NCI-H2227 treated with DMSO at 0.1 percent for 48 hours (cell line): ENCODE measurements around the gene CCL19.

Experiments
- DNase-seq: peaks from one replicate; lab custom pipeline; 2025; lab: John Stamatoyannopoulos, UW

Gene CCL19

GRCh38 chr9:34662526-34663302 lies 28.4 kb downstream of the CCL19 start, which contains the start of gene CCL27:
CCL27 (minus strand) TSS chr9:34662657; CDS start chr9:34662633, 24 bp downstream.
- DNase-seq = no peak

- DNase-seq = no peak
Measured at GRCh38 chr9:34659592-34660253, 31.4 kb downstream of the CCL19 start.

- no peak for DNase-seq
Measured at GRCh38 chr9:34658461-34658860, 32.6 kb downstream of the CCL19 start.

- DNase-seq = no peak
Measured at GRCh38 chr9:34656992-34657391, 34.1 kb downstream of the CCL19 start.

- DNase-seq = no peak
Measured at GRCh38 chr9:34655394-34655793, 35.7 kb downstream of the CCL19 start.

- DNase-seq = no peak
Measured at GRCh38 chr9:34654323-34655051, 36.6 kb downstream of the CCL19 start.

GRCh38 chr9:34653151-34654072 lies 37.7 kb downstream of the CCL19 start:
- no peak for DNase-seq

- no peak for DNase-seq
Measured at GRCh38 chr9:34652602-34653000, 38.5 kb downstream of the CCL19 start.

- no peak for DNase-seq
Measured at GRCh38 chr9:34651876-34652601, 39.0 kb downstream of the CCL19 start, which contains the start of gene IL11RA. IL11RA (plus strand) TSS chr9:34652185; CDS start chr9:34655218, 3,033 bp downstream.

- DNase-seq = no peak
Measured at GRCh38 chr9:34651321-34651720, 39.8 kb downstream of the CCL19 start.

- DNase-seq = no peak
Measured at GRCh38 chr9:34650816-34651215, 40.3 kb downstream of the CCL19 start.

GRCh38 chr9:34648673-34649072 lies 42.4 kb downstream of the CCL19 start:
- no peak for DNase-seq

GRCh38 chr9:34647651-34648050 lies 43.4 kb downstream of the CCL19 start:
- DNase-seq = no peak

GRCh38 chr9:34647084-34647403 lies 44.0 kb downstream of the CCL19 start:
- DNase-seq = no peak

GRCh38 chr9:34646211-34647083 lies 44.6 kb downstream of the CCL19 start, which contains the start of gene GALT:
GALT (plus strand) TSS chr9:34646675; CDS start chr9:34646705, 30 bp downstream.
- DNase-seq = peak; percentile 84

GRCh38 chr9:34644766-34645314 lies 46.2 kb downstream of the CCL19 start:
- no peak for DNase-seq

GRCh38 chr9:34642679-34643078 lies 48.4 kb downstream of the CCL19 start:
- DNase-seq = no peak
